ENCODE measurements around the gene DENND1B.
"Not testable (repeated sequence)": the region's sequence is repeated elsewhere in the genome, so short reads cannot be mapped to it uniquely, and the experiment has no call there.

GRCh38 chr1:197700688-197701087 is 74.6 kb downstream of the DENND1B start:
- not testable (repeated sequence) for TF ChIP-seq CTCF, POLR2A, POLR2AphosphoS5, EP300 (IDR thresholded peaks at IDR 0.05)
